ENCODE results near the gene RRAS2.

Gene RRAS2

DNA sequence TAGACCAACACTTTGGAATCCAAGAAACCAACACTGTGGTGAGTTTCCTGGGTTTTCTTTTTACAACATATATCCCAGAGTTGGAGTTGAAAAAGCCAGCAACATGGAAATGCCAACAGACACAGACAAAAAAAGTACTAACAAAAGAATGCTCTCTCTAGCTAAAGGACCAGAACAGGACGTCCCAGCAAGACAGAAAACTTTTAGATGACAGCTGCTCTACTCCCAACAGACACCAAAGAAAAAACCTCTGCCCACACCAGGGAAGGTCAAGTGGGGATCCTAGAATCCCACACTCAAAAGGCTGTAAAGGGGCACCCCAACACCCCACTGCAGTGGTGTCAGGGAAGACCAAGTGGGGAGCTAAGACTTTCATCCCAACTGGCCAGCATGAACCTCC is 23.3 kb downstream of the RRAS2 start:
- no peak overlapping the region for H3K4me3 Mint-ChIP-seq

DNA sequence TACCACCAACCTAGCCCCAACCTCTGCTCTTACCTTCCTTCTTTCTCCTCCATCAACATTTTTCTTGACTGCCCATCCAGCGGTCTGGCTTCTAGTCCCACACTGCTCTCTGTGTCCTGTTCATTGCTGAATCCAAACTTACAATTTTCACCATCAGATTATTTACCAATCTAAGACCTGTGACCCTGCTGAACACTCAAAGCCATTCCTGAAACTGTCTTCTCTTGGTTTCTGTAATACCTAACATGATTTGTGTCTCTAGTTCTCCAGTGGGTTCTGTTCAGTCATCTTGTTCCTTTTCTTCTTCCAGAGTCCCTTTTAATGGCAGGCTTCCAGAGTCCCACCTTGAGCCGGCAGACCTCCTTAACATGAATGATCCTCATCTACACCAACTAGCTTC is 24.1 kb downstream of the RRAS2 start:
- Mint-ChIP-seq H3K4me3 (no peak overlapping the region), H3K27ac (no peak overlapping the region), H3K36me3 (ENCODE audit: low read depth) (peaks cover 14% of the 10 kb centered on the region), H3K27me3 (ENCODE audit: low read depth) (no peaks in the 10 kb centered on the region), H3K9me3 (peaks cover 16% of the 10 kb centered on the region), H3K4me1 (peaks cover 11% of the 10 kb centered on the region)
- TF ChIP-seq CTCF (IDR thresholded peaks at IDR 0.05; ENCODE audit: unreplicated experiment in 3 of 3) = no peak

More for the DNA sequence above, 23.3 kb downstream of the RRAS2 start:
- Mint-ChIP-seq H3K4me1 (peaks cover 14% of the 10 kb centered on the region), H3K27me3 (ENCODE audit: low read depth) (no peaks in the 10 kb centered on the region), H3K36me3 (ENCODE audit: low read depth) (peaks cover 17% of the 10 kb centered on the region), H3K9me3 (peaks cover 16% of the 10 kb centered on the region), H3K27ac (no peak overlapping the region)
- no peak for TF ChIP-seq CTCF (IDR thresholded peaks at IDR 0.05; ENCODE audit: unreplicated experiment in 3 of 3)

DNA sequence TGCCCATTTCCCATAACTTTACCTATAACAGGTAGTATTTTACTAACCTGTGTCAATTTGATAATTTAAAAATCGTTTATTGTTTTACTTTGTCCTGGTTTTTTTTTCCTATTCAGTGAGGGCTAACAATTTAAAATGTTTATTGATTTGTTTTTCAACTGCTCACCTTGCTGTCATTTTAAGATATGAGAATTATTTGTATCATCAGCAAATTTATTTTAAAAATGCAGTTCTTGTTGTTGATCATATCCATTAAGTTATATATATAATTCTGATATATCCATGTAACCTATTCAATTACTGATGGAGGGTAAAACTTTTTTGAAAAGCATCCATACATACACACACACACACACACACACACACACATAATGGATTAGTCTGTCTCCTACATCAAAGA is 24.8 kb downstream of the RRAS2 start:
- TF ChIP-seq CTCF (IDR thresholded peaks at IDR 0.05; ENCODE audit: unreplicated experiment in 3 of 3) = no peak
- H3K27me3 Mint-ChIP-seq (ENCODE audit: low read depth) = no peaks in the 10 kb centered on the region
- H3K36me3 Mint-ChIP-seq (ENCODE audit: low read depth) = peaks cover 14% of the 10 kb centered on the region
- no peak overlapping the region for H3K4me3 Mint-ChIP-seq
- no peak overlapping the region for H3K27ac Mint-ChIP-seq
- H3K4me1 Mint-ChIP-seq = peaks cover 11% of the 10 kb centered on the region
- peaks cover 16% of the 10 kb centered on the region for H3K9me3 Mint-ChIP-seq

- Mint-ChIP-seq H3K27me3 (ENCODE audit: low read depth) (no peaks in the 10 kb centered on the region), H3K27ac (no peak overlapping the region), H3K4me3 (no peak overlapping the region), H3K4me1 (peaks cover 11% of the 10 kb centered on the region), H3K9me3 (peaks cover 11% of the 10 kb centered on the region), H3K36me3 (ENCODE audit: low read depth) (peaks cover 8% of the 10 kb centered on the region)
- TF ChIP-seq CTCF (IDR thresholded peaks at IDR 0.05; ENCODE audit: unreplicated experiment in 3 of 3) = no peak
Observed at GRCh38 chr11:14331476-14332136, 27.4 kb downstream of the RRAS2 start.

- Mint-ChIP-seq H3K4me1 (peaks cover 10% of the 10 kb centered on the region), H3K9me3 (peaks cover 4% of the 10 kb centered on the region), H3K4me3 (no peak overlapping the region), H3K27me3 (ENCODE audit: low read depth) (no peaks in the 10 kb centered on the region), H3K36me3 (ENCODE audit: low read depth) (peaks cover 2% of the 10 kb centered on the region), H3K27ac (no peak overlapping the region)
- no peak for TF ChIP-seq CTCF (IDR thresholded peaks at IDR 0.05; ENCODE audit: unreplicated experiment in 3 of 3)
Observed at GRCh38 chr11:14330881-14331280, 28.1 kb downstream of the RRAS2 start.

DNA sequence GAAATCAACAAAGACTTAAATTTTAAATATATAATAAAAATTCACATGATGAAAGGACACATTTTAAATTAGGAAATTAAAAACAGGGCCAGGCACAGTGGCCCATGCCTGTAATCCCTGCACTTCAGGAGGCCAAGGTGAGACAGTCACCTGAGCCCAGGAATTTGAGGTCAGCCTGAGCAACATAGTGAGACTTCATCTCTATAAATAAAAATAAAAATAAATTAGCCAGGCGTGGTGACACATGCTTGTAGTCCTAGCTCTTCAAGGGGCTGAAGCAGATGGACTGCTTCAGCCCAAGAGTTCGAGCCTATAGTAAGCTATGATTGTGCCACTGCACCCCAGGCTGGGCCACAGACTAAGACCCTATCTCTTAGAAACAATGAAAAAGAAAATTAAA is 29.3 kb downstream of the RRAS2 start:
- no peak for TF ChIP-seq CTCF (IDR thresholded peaks at IDR 0.05; ENCODE audit: unreplicated experiment in 3 of 3)
- H3K27ac Mint-ChIP-seq = no peak overlapping the region
- no peak overlapping the region for H3K4me3 Mint-ChIP-seq
- no peaks in the 10 kb centered on the region for H3K36me3 Mint-ChIP-seq (ENCODE audit: low read depth)
- no peaks in the 10 kb centered on the region for H3K27me3 Mint-ChIP-seq (ENCODE audit: low read depth)
- H3K4me1 Mint-ChIP-seq = peaks cover 4% of the 10 kb centered on the region
- no peaks in the 10 kb centered on the region for H3K9me3 Mint-ChIP-seq

Measured in nephron (organoid).